ENCODE data around the gene EPHA7. TPM values are rescaled to one million over a fixed set of nuclear protein-coding genes. Genes with fewer than 3 reads are reported as not detected.

EPHA7 gene
- total and polyA plus RNA-seq, 5 experiments from 2014 or later = not detected

- H3K4me1 Mint-ChIP-seq = peaks cover 2 to 29% (median 24%) of the 10 kb centered on the region in 4 donors
- H3K4me3 Mint-ChIP-seq = peak overlapping the region in 9 of 10 donors; percentile 48 to 81 (median 66)
- ATAC-seq = no peak
- peaks cover 0 to 10% (median 0%) of the 10 kb centered on the region in 9 donors for H3K9me3 Mint-ChIP-seq
- no peak overlapping the region for H3K27ac Mint-ChIP-seq
- peaks cover 9 to 56% (median 41%) of the 10 kb centered on the region in 5 donors for H3K27me3 Mint-ChIP-seq
- DNase-seq = no peak
- no peaks in the 10 kb centered on the region for H3K36me3 Mint-ChIP-seq
- POLR2A ChIA-PET = no interaction called here
These were observed 1.8 kb downstream of the EPHA7 start for GRCh38 chr6:93417421-93418013.

- no peak for DNase-seq
These were observed 2.6 kb downstream of the EPHA7 start for GRCh38 chr6:93416571-93417420.

GRCh38 chr6:93413190-93413589 is 6.2 kb downstream of the EPHA7 start:
- DNase-seq (no peak), ATAC-seq (no peak)
- Mint-ChIP-seq H3K4me3 (no peak overlapping the region), H3K27me3 (peaks cover 9 to 26% (median 21%) of the 10 kb centered on the region in 5 donors), H3K27ac (no peak overlapping the region), H3K4me1 (peaks cover 2 to 14% (median 10%) of the 10 kb centered on the region in 4 donors), H3K9me3 (peaks cover 0 to 4% (median 0%) of the 10 kb centered on the region in 9 donors), H3K36me3 (no peaks in the 10 kb centered on the region)
- POLR2A ChIA-PET = no interaction called here

More at GRCh38 chr6:93416571-93417420, 2.6 kb downstream of the EPHA7 start:
- no peak overlapping the region for H3K27ac Mint-ChIP-seq
- ATAC-seq = no peak
- peaks cover 2 to 29% (median 24%) of the 10 kb centered on the region in 4 donors for H3K4me1 Mint-ChIP-seq
- POLR2A ChIA-PET = no interaction called here
- peaks cover 9 to 51% (median 38%) of the 10 kb centered on the region in 5 donors for H3K27me3 Mint-ChIP-seq
- H3K4me3 Mint-ChIP-seq = peak overlapping the region in 9 of 10 donors; percentile 48 to 81 (median 66)
- peaks cover 0 to 10% (median 0%) of the 10 kb centered on the region in 9 donors for H3K9me3 Mint-ChIP-seq
- H3K36me3 Mint-ChIP-seq = no peaks in the 10 kb centered on the region

- Mint-ChIP-seq H3K4me3 (no peak overlapping the region), H3K4me1 (peaks cover 1 to 6% (median 5%) of the 10 kb centered on the region in 4 donors), H3K27ac (no peak overlapping the region), H3K27me3 (peaks cover 5 to 19% (median 14%) of the 10 kb centered on the region in 5 donors), H3K9me3 (peaks cover 0 to 2% (median 0%) of the 10 kb centered on the region in 9 donors), H3K36me3 (no peaks in the 10 kb centered on the region)
- DNase-seq (no peak), ATAC-seq (no peak)
- POLR2A ChIA-PET = no interaction called here
These were observed 6.9 kb downstream of the EPHA7 start for GRCh38 chr6:93412452-93412851.

- POLR2A ChIA-PET = no interaction called here
- Mint-ChIP-seq H3K4me1 (no peaks in the 10 kb centered on the region), H3K27me3 (no peaks in the 10 kb centered on the region), H3K36me3 (no peaks in the 10 kb centered on the region), H3K9me3 (peaks cover 0 to 4% (median 0%) of the 10 kb centered on the region in 9 donors), H3K4me3 (no peak overlapping the region), H3K27ac (no peak overlapping the region)
- DNase-seq (no peak), ATAC-seq (no peak)
These were observed 12.2 kb downstream of the EPHA7 start for GRCh38 chr6:93407186-93407585.

GRCh38 chr6:93403390-93403789 is 16.0 kb downstream of the EPHA7 start:
- POLR2A ChIA-PET = no interaction called here
- Mint-ChIP-seq H3K4me1 (no peaks in the 10 kb centered on the region), H3K36me3 (no peaks in the 10 kb centered on the region), H3K27me3 (peaks cover 0 to 3% (median 0%) of the 10 kb centered on the region in 5 donors), H3K27ac (no peak overlapping the region), H3K9me3 (peaks cover 0 to 13% (median 0%) of the 10 kb centered on the region in 9 donors), H3K4me3 (no peak overlapping the region)
- no peak for ATAC-seq
- no peak for DNase-seq

- no peak overlapping the region for H3K4me3 Mint-ChIP-seq
- H3K36me3 Mint-ChIP-seq = no peaks in the 10 kb centered on the region
- no peak overlapping the region for H3K27ac Mint-ChIP-seq
- ATAC-seq (no peak), DNase-seq (no peak)
- H3K4me1 Mint-ChIP-seq = no peaks in the 10 kb centered on the region
- H3K27me3 Mint-ChIP-seq = peaks cover 0 to 3% (median 0%) of the 10 kb centered on the region in 5 donors
- peaks cover 0 to 19% (median 1%) of the 10 kb centered on the region in 9 donors for H3K9me3 Mint-ChIP-seq
- POLR2A ChIA-PET = no interaction called here
These were observed 20.6 kb downstream of the EPHA7 start for GRCh38 chr6:93398723-93399122.

- Mint-ChIP-seq H3K27me3 (no peaks in the 10 kb centered on the region), H3K4me3 (no peak overlapping the region), H3K36me3 (no peaks in the 10 kb centered on the region), H3K4me1 (no peaks in the 10 kb centered on the region), H3K9me3 (peaks cover 0 to 25% (median under 1%) of the 10 kb centered on the region in 9 donors), H3K27ac (no peak overlapping the region)
- DNase-seq (no peak), ATAC-seq (no peak)
- POLR2A ChIA-PET = no interaction called here
These were observed 24.9 kb downstream of the EPHA7 start for GRCh38 chr6:93394471-93394870.

- POLR2A ChIA-PET = no interaction called here
- Mint-ChIP-seq H3K4me1 (no peaks in the 10 kb centered on the region), H3K9me3 (peaks cover 0 to 29% (median 0%) of the 10 kb centered on the region in 9 donors), H3K27me3 (no peaks in the 10 kb centered on the region), H3K4me3 (no peak overlapping the region), H3K27ac (no peak overlapping the region), H3K36me3 (no peaks in the 10 kb centered on the region)
- DNase-seq (no peak), ATAC-seq (no peak)
These were observed 25.7 kb downstream of the EPHA7 start for GRCh38 chr6:93393554-93394074.

GRCh38 chr6:93392797-93393196 is 26.6 kb downstream of the EPHA7 start:
- no peak for ATAC-seq
- Mint-ChIP-seq H3K4me3 (no peak overlapping the region), H3K27ac (no peak overlapping the region), H3K9me3 (peaks cover 0 to 28% (median 2%) of the 10 kb centered on the region in 9 donors), H3K4me1 (no peaks in the 10 kb centered on the region), H3K27me3 (no peaks in the 10 kb centered on the region), H3K36me3 (no peaks in the 10 kb centered on the region)
- no peak for DNase-seq
- POLR2A ChIA-PET = no interaction called here

- H3K27ac Mint-ChIP-seq = no peak overlapping the region
- no peaks in the 10 kb centered on the region for H3K27me3 Mint-ChIP-seq
These were observed 27.4 kb downstream of the EPHA7 start for GRCh38 chr6:93391965-93392364.

GRCh38 chr6:93389192-93389591 is 30.2 kb downstream of the EPHA7 start:
- H3K36me3 Mint-ChIP-seq = no peaks in the 10 kb centered on the region
- H3K4me1 Mint-ChIP-seq = no peaks in the 10 kb centered on the region
- POLR2A ChIA-PET = no interaction called here
- H3K27me3 Mint-ChIP-seq = no peaks in the 10 kb centered on the region
- ATAC-seq = no peak
- no peak overlapping the region for H3K27ac Mint-ChIP-seq
- no peak overlapping the region for H3K4me3 Mint-ChIP-seq
- no peak for DNase-seq
- H3K9me3 Mint-ChIP-seq = peaks cover 0 to 41% (median 4%) of the 10 kb centered on the region in 9 donors

More at GRCh38 chr6:93391965-93392364, 27.4 kb downstream of the EPHA7 start:
- H3K9me3 Mint-ChIP-seq = peaks cover 0 to 33% (median 4%) of the 10 kb centered on the region in 9 donors
- no peak overlapping the region for H3K4me3 Mint-ChIP-seq
- DNase-seq = no peak
- no peak for ATAC-seq
- H3K4me1 Mint-ChIP-seq = no peaks in the 10 kb centered on the region
- POLR2A ChIA-PET = no interaction called here
- no peaks in the 10 kb centered on the region for H3K36me3 Mint-ChIP-seq

GRCh38 chr6:93388070-93388469 is 31.3 kb downstream of the EPHA7 start:
- peaks cover 0 to 50% (median 4%) of the 10 kb centered on the region in 9 donors for H3K9me3 Mint-ChIP-seq
- POLR2A ChIA-PET = no interaction called here

More at GRCh38 chr6:93388070-93388469, 31.3 kb downstream of the EPHA7 start:
- Mint-ChIP-seq H3K36me3 (no peaks in the 10 kb centered on the region), H3K27me3 (no peaks in the 10 kb centered on the region), H3K27ac (no peak overlapping the region), H3K4me1 (no peaks in the 10 kb centered on the region), H3K4me3 (no peak overlapping the region)
- ATAC-seq (no peak), DNase-seq (no peak)
